ENCODE results near the gene NF2.

- TF ChIP-seq, protein P1, sequence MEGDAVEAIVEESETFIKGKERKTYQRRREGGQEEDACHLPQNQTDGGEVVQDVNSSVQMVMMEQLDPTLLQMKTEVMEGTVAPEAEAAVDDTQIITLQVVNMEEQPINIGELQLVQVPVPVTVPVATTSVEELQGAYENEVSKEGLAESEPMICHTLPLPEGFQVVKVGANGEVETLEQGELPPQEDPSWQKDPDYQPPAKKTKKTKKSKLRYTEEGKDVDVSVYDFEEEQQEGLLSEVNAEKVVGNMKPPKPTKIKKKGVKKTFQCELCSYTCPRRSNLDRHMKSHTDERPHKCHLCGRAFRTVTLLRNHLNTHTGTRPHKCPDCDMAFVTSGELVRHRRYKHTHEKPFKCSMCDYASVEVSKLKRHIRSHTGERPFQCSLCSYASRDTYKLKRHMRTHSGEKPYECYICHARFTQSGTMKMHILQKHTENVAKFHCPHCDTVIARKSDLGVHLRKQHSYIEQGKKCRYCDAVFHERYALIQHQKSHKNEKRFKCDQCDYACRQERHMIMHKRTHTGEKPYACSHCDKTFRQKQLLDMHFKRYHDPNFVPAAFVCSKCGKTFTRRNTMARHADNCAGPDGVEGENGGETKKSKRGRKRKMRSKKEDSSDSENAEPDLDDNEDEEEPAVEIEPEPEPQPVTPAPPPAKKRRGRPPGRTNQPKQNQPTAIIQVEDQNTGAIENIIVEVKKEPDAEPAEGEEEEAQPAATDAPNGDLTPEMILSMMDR (IDR thresholded peaks at IDR 0.05): no peak
- TF ChIP-seq POLR2A (IDR thresholded peaks at IDR 0.05): no peak
Measured at GRCh38 chr22:29567338-29567737, 36.1 kb upstream of the NF2 start.

Measured in testis (tissue), 2 donors.